GM19438 (cell line): Measurements from ENCODE around the gene BCAS3.
"Not testable (repeated sequence)": the region's sequence is repeated elsewhere in the genome, so short reads cannot be mapped to it uniquely, and the experiment has no call there.

Experiments used
- ATAC-seq: cut with Tn5 transposase; IDR thresholded peaks from one replicate; pipeline ENCODE4 v1.9.1; 2021; ENCODE audit warnings: low read depth; ENCODE audit not compliant: unreplicated experiment

BCAS3 gene

GRCh38 chr17:60916043-60916442 is 238.4 kb downstream of the BCAS3 start:
- ATAC-seq, result no peak

DNA sequence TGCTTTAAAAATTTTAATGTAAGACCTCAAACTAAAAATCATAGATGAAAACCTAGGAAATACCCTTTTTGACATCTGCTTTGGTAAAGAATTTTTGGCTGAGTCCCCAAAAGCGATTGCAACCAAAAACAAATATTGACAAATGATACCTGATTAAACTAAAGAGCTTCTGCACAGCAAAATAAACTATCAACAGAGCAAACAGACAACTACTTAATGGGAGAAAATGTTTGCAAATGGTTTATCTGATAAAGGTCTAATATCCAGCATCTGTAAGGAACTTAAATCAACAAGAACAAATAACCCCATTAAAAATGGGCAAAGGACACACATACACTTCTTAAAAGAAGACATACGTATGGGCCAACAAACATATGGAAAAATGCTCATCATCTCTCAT is 242.5 kb downstream of the BCAS3 start:
- no peak for ATAC-seq

- no peak for ATAC-seq
Observed at GRCh38 chr17:60923000-60923399, 245.3 kb downstream of the BCAS3 start.

DNA sequence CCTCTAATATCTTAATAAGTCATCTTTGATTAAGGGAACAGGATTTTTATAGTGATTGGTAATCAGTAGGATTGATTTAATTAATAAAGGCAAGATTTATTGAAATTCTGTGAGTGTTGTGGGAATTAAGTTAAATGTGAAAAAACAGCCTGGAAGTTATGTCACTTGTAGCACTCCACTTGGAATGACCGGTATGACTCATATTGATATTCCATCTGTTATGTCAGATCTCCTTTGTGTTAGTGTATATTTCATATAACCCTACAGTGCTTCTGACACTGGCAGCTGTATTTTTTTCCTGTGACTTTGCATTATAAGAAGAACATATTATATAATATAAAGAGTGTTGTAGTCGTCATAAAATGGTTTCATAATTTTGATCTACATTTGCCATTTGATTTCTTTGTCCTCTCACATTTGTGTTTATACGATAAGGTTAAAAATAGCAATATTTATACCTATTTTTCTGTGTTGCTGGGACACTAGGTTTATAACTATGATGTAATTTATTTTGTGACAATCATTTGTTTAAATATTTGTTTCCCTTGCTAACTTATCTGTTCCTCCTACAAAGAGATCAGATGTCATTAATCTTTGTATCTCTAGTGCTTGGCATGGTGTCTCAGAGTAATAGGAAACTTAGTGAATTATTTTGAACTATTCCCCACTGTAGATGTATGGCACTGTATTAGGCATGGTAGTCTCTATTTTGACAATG is 249.0 kb downstream of the BCAS3 start:
- no peak for ATAC-seq

DNA sequence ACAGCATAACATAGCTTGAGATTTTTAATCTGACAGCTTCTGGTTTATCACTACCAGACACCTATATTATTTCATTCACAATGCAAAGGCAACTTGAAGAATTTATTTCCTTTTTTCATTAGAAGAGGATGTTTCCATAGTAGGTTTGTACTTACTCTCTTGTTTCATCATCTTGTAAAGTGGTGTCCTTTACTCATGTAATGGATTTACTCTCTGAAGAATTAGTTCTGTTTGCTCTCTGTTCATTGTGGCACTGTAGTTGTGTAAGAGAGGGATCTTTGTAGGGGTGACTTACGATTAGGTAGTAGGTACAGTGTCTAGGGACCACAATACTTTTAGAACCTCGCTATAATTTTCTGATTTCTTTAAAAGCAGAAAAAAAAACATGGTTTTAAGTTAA is 256.1 kb downstream of the BCAS3 start:
- no peak for ATAC-seq

- no peak for ATAC-seq
Observed at GRCh38 chr17:60934723-60935122, 257.1 kb downstream of the BCAS3 start.

DNA sequence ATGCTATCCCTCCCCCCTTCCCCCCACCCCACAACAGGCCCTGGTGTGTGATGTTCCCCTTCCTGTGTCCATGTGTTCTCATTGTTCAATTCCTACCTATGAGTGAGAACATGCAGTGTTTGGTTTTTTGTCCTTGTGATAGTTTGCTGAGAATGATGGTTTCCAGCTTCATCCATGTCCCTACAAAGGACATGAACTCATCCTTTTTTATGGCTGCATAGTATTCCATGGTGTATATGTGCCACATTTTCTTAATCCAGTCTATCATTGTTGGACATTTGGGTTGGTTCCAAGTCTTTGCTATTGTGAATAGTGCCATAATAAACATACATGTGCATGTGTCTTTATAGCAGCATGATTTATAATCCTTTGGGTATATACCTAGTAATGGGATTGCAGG is 258.3 kb downstream of the BCAS3 start:
- not testable (repeated sequence) for ATAC-seq

DNA sequence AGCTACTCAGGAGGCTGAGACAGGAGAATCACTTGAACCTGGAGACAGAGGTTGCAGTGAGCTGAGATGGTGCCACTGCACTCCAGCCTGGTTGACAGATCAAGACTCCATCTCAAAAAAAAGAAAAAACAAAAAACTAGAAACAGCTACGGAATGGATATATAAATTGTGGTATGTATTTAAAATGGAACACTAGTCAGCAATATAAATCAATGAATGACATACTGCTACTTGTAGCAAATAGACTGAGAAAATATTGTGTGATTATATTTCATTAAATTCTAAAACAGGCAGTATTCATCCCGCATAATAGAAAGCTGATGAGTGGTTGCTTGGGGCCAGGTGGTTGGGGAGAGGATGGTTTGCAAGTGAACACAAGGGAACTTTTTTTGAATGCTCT is 261.7 kb downstream of the BCAS3 start:
- no peak for ATAC-seq

DNA sequence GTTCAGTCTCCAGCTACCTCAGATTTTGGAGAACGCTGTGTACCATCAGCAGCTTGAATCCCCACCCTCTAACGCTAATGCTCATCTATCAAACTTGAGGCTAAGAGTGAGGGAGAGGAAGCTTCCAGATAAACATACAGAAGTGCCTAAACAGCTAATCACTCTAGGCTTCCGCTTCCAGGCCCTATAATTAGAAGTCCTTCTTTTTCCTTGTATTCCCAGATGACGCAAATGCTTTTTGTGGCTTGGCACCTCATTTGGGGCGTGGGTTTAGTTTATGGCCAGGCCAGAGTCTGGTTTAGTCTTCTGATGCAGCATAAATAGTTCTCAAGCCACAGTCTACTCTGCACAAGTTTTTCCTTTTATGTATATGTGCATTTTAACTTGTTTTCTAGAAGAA is 263.4 kb downstream of the BCAS3 start:
- ATAC-seq, result no peak

GRCh38 chr17:60941571-60941970 is 263.9 kb downstream of the BCAS3 start:
- ATAC-seq, result no peak

GRCh38 chr17:60944751-60945150 is 267.1 kb downstream of the BCAS3 start:
- ATAC-seq, result no peak

DNA sequence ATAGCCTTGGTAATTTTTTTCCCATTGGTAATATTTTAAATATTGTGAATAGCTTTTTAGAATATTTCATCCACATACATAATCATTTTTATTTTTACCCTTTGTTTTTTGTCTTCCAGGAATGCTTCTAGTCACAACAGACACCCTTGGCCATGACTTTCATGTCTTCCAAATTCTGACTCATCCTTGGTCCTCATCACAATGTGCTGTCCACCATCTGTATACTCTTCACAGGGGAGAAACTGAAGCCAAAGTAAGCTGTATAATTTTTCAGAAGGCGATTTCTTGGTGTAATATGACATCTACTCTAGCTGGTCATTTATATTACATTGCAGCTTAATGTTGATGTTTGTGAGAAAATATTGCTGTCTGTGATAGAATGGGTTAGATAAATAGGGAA is 269.4 kb downstream of the BCAS3 start:
- no peak for ATAC-seq

GRCh38 chr17:60947543-60947942 is 269.9 kb downstream of the BCAS3 start:
- no peak for ATAC-seq

DNA sequence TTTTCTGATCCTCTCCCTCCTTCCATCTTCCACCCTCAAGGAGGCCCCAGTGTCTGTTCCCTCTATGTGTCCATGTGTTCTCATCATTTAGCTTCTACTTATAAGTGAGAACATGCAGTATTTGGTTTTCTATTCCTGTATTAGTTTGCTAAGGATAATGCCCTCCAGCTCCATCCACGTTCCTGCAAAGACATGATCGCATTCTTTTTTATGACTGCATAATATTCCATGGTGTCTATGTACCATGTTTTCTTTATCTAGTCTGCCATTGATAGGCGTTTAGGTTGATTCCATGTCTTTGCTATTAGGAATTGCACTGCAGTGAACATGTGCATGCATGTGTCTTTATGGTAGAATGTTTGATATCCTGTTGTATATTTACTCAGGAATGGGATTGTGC is 275.1 kb downstream of the BCAS3 start:
- ATAC-seq, result no peak

DNA sequence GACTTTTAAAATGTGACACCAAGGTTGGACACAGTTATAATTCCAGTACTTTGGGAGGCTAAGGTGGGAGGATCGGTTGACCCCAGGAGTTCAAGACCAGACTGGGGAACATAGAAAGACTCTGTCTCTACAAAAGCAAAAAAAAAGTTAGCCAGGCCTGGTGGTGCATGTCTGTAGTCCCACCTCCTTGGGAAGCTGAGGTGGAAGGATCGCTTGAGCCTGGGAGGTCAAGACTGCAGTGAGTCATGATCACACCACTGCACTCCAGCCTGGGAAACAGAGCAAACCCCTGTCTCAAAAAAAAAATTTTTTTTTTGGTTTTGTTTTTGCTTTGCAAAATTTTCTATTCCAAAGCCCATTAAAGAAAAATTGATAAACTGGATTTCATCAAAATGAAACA is 281.4 kb downstream of the BCAS3 start:
- ATAC-seq, result no peak

GRCh38 chr17:60959696-60960095 is 282.0 kb downstream of the BCAS3 start:
- no peak for ATAC-seq

GRCh38 chr17:60960398-60961065 is 282.9 kb downstream of the BCAS3 start:
- ATAC-seq, result no peak

DNA sequence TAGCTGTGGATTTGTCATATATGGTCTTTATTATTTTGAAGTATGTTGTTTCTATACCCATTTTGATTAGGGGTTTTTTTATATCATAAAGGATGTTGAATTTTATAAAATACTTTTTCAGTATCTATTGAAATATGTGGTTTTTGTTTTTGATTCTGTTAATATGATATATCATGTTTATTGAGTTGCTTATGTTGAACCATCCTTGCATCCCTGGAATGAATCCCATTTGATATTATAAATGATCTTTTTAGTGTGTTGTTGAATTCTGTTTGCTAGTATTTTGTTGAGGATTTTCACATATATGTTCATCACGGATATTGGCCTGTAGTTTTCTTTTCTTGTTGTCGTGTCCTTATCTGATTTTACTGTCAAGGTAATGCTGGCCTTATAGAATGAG is 286.5 kb downstream of the BCAS3 start:
- no peak for ATAC-seq

DNA sequence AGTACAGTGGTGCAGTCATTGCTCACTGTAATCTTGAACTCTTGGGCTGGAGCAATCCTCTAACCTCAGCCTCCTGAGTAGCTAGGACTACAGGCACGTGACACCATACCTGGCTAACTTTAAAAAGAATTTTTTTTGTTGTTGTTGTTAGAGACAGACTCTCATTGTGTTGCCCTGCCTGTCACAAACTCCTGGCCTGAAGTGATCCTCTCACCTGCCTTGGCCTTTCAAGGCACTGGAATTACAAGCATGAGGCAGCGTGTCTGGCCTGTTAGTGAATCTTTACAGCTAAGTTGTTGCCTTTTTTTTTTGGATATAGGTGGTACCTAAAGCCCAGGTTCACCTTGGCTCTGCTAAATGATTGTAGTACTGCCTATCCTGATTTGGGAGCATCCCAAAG is 290.6 kb downstream of the BCAS3 start:
- ATAC-seq, result no peak

DNA sequence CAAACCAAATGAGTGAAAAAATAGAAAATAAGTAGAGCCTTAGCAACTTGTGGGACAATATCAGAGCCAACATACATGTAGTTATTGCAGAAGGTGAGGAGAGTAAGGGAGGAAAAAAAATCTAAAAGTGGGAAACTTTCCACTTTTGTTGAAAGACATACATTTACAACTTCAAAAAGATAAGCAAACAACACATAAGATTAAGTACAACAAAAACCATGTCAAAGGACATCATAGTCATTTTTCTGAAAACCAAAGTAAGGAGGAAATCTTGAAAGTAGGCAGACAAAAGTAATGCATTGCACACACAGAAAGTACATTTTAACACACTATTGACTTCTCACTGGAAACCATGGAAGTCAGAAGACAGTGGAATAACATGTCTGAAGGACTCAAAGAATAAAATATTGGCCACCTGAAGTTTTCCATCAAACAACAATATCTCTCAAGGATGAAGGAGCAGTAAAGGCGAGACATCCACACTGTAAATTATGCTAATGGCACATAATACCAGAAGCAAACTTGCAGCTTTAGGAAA is 291.9 kb downstream of the BCAS3 start:
- ATAC-seq, result no peak

GRCh38 chr17:60970741-60971140 is 293.1 kb downstream of the BCAS3 start:
- ATAC-seq, result no peak
